Caco-2 (cell line): ENCODE results near the gene ZC3HAV1L. TPM values are rescaled to one million over a fixed set of nuclear protein-coding genes. Genes with fewer than 3 reads are reported as not detected.

Experiments
- BruUV-seq: library from RNA; stranded (reverse); fragments of 400-500 nt; replicated peaks from 2 replicates; lab custom pipeline; 2021; lab: Mats Ljungman, UMichigan
- CTCF ChIA-PET: fragments of 300-600 bp; sonication (Branson Sonifier 250); formaldehyde crosslinking; loops from one replicate; lab custom pipeline; 2022; ENCODE audit warnings: antibody characterized with exemption; lab: Charles Lee
- POLR2A ChIA-PET: fragments of 300-600 bp; sonication (Branson Sonifier 250); formaldehyde crosslinking; loops from one replicate; lab custom pipeline; 2022; ENCODE audit warnings: antibody characterized with exemption; lab: Charles Lee
- DNase-seq, 2 experiments: peaks; one replicate each; pipeline versions ENCODE4 v3.0.0 to v3.0.0-alpha.2; 2020 to 2022
- H3K27me3 ChIP-seq: replicated peaks from 2 replicates; pipeline ENCODE4 v1.6.0; 2011; ENCODE audit warnings: low read length; ENCODE audit not compliant: control insufficient read depth, insufficient read depth
- H3K36me3 ChIP-seq: 2 replicates; pipeline ENCODE4 v1.5.1; 2011; ENCODE audit warnings: low read length; ENCODE audit not compliant: control insufficient read depth, insufficient read depth
- H3K4me1 ChIP-seq: fragments of 250-450 bp; sonication (Bioruptor Pico); 2 replicates; pipeline ENCODE4 v1.5.1; 2020; ENCODE audit warnings: mild to moderate bottlenecking
- H3K4me3 ChIP-seq: 2 replicates; pipeline ENCODE4 v1.5.1; 2011; ENCODE audit warnings: low read depth, mild to moderate bottlenecking, control low read depth, low read length
- H3K9me3 ChIP-seq: fragments of 250-450 bp; sonication (Bioruptor Pico); 2 replicates; pipeline ENCODE4 v1.5.1; 2020; ENCODE audit warnings: mild to moderate bottlenecking, moderate library complexity
- H3K27ac Mint-ChIP-seq: one replicate; pipeline ENCODE4 v1.8.0; 2022; ENCODE audit warnings: mixed read lengths; ENCODE audit not compliant: unreplicated experiment
- H3K27me3 Mint-ChIP-seq: one replicate; pipeline ENCODE4 v1.8.0; 2022; ENCODE audit warnings: mixed read lengths; ENCODE audit not compliant: insufficient read depth, unreplicated experiment
- H3K36me3 Mint-ChIP-seq: one replicate; pipeline ENCODE4 v1.8.0; 2022; ENCODE audit warnings: mild to moderate bottlenecking, mixed read lengths; ENCODE audit not compliant: insufficient read depth, unreplicated experiment
- H3K4me1 Mint-ChIP-seq: one replicate; pipeline ENCODE4 v1.8.0; 2022; ENCODE audit warnings: low read depth, mixed read lengths; ENCODE audit not compliant: unreplicated experiment
- H3K4me3 Mint-ChIP-seq: one replicate; pipeline ENCODE4 v1.8.0; 2022; ENCODE audit warnings: mild to moderate bottlenecking, moderate library complexity, mixed read lengths; ENCODE audit not compliant: unreplicated experiment
- H3K9me3 Mint-ChIP-seq: one replicate; pipeline ENCODE4 v1.8.0; 2022; ENCODE audit warnings: mixed read lengths; ENCODE audit not compliant: unreplicated experiment
- CTCF ChIP-seq, 2 experiments: fragments of 200-600 bp in 1 of 2; IDR thresholded peaks; 1 replicate in 1 of 2; 2 replicates in 1 of 2; pipeline versions ENCODE4 v1.5.1 to v1.8.0; 2011 to 2022; ENCODE audit warnings: antibody characterized with exemption in 1 of 2, control low read depth in 1 of 2, inconsistent platforms in 1 of 2, low read depth in 1 of 2, low read length in 1 of 2, mild to moderate bottlenecking in 1 of 2, moderate library complexity in 1 of 2; ENCODE audit not compliant: insufficient read depth in 1 of 2, severe bottlenecking in 1 of 2, unreplicated experiment in 1 of 2
- intact Hi-C: fragments of 100-400 bp; cut with micrococcal nuclease; formaldehyde crosslinking; loops from one replicate; pipeline ENCODE4 v1.10.0; 2022; ENCODE audit not compliant: unreplicated experiment
- total RNA-seq: library from RNA; stranded (reverse); gene quantifications from 2 replicates; pipeline ENCODE4 v1.2.3, GENCODE V29; 2022

Gene ZC3HAV1L
- total RNA-seq, 1 experiment from 2014 or later, result 24.6 TPM

GRCh38 chr7:139034336-139034735 lies 1.5 kb downstream of the ZC3HAV1L start:
- TF ChIP-seq CTCF (IDR thresholded peaks at IDR 0.05; ENCODE audit: insufficient read depth in 1 of 2, low read depth in 1 of 2, low read length in 1 of 2, severe bottlenecking in 1 of 2, unreplicated experiment in 1 of 2), result no peak
- POLR2A ChIA-PET, result no interaction called here
- intact Hi-C loops, result no loop called here
- Histone ChIP-seq H3K36me3 (no peaks in the 10 kb centered on the region; the same call in 1 of the 2 replicates), H3K4me1 (peaks cover 6% of the 10 kb centered on the region), H3K9me3 (no peaks in the 10 kb centered on the region), H3K4me3 (peak overlapping the region; percentile 97), H3K27me3 (no peaks in the 10 kb centered on the region)
- H3K4me1 Mint-ChIP-seq, result peaks cover 20% of the 10 kb centered on the region
- H3K9me3 Mint-ChIP-seq, result no peaks in the 10 kb centered on the region
- CTCF ChIA-PET, result no interaction called here
- no peak for DNase-seq
- no peak overlapping the region for H3K27ac Mint-ChIP-seq
- no TSS peak for BruUV-seq
- H3K36me3 Mint-ChIP-seq, result peaks cover 37% of the 10 kb centered on the region
- H3K4me3 Mint-ChIP-seq, result peak overlapping the region; percentile 77
- H3K27me3 Mint-ChIP-seq, result no peaks in the 10 kb centered on the region

GRCh38 chr7:139033346-139034114 lies 2.3 kb downstream of the ZC3HAV1L start:
- peaks cover 45% of the 10 kb centered on the region for H3K36me3 Mint-ChIP-seq
- no peaks in the 10 kb centered on the region for H3K9me3 Mint-ChIP-seq
- Histone ChIP-seq H3K4me1 (peaks cover 6% of the 10 kb centered on the region), H3K4me3 (no peak overlapping the region), H3K27me3 (no peaks in the 10 kb centered on the region), H3K36me3 (peaks cover 1% of the 10 kb centered on the region; the same call in 1 of the 2 replicates), H3K9me3 (no peaks in the 10 kb centered on the region)
- TF ChIP-seq CTCF (IDR thresholded peaks at IDR 0.05; ENCODE audit: insufficient read depth in 1 of 2, low read depth in 1 of 2, low read length in 1 of 2, severe bottlenecking in 1 of 2, unreplicated experiment in 1 of 2), result no peak
- no peak overlapping the region for H3K4me3 Mint-ChIP-seq
- no peak overlapping the region for H3K27ac Mint-ChIP-seq
- no peaks in the 10 kb centered on the region for H3K27me3 Mint-ChIP-seq
- peaks cover 15% of the 10 kb centered on the region for H3K4me1 Mint-ChIP-seq
- DNase-seq, result no peak
- intact Hi-C loops, result no loop called here
- ChIA-PET POLR2A (no interaction called here), CTCF (no interaction called here)
- BruUV-seq, result no TSS peak

GRCh38 chr7:139032473-139032872 lies 3.4 kb downstream of the ZC3HAV1L start:
- peaks cover 8% of the 10 kb centered on the region for H3K4me1 Mint-ChIP-seq
- Histone ChIP-seq H3K27me3 (no peaks in the 10 kb centered on the region), H3K9me3 (no peaks in the 10 kb centered on the region), H3K4me3 (no peak overlapping the region), H3K36me3 (peaks cover 1% of the 10 kb centered on the region; the same call in 1 of the 2 replicates), H3K4me1 (peaks cover 6% of the 10 kb centered on the region)
- intact Hi-C loops, result no loop called here
- no peaks in the 10 kb centered on the region for H3K9me3 Mint-ChIP-seq
- H3K4me3 Mint-ChIP-seq, result no peak overlapping the region
- no peak for TF ChIP-seq CTCF (IDR thresholded peaks at IDR 0.05; ENCODE audit: insufficient read depth in 1 of 2, low read depth in 1 of 2, low read length in 1 of 2, severe bottlenecking in 1 of 2, unreplicated experiment in 1 of 2)
- no peaks in the 10 kb centered on the region for H3K27me3 Mint-ChIP-seq
- POLR2A ChIA-PET, result interaction anchor here (0.6 kb wide), 1 partner anchor 25 kb away, joined by 3 read pairs; no protein-coding TSS in a partner anchor
- BruUV-seq, result no TSS peak
- peaks cover 54% of the 10 kb centered on the region for H3K36me3 Mint-ChIP-seq
- CTCF ChIA-PET, result no interaction called here
- H3K27ac Mint-ChIP-seq, result no peak overlapping the region
- no peak for DNase-seq
